GM19023 (cell line): ENCODE data around the gene PRLR.
A peak's percentile ranks its signal among the peaks of the same experiment; 100 is the strongest.
"Not testable (repeated sequence)": the region's sequence is repeated elsewhere in the genome, so short reads cannot be mapped to it uniquely, and the experiment has no call there.

ENCODE experiments used
- ATAC-seq: cut with Tn5 transposase; IDR thresholded peaks from one replicate; pipeline ENCODE4 v1.9.1; 2021; ENCODE audit warnings: mild to moderate bottlenecking, moderate library complexity; ENCODE audit not compliant: unreplicated experiment

The PRLR gene

DNA sequence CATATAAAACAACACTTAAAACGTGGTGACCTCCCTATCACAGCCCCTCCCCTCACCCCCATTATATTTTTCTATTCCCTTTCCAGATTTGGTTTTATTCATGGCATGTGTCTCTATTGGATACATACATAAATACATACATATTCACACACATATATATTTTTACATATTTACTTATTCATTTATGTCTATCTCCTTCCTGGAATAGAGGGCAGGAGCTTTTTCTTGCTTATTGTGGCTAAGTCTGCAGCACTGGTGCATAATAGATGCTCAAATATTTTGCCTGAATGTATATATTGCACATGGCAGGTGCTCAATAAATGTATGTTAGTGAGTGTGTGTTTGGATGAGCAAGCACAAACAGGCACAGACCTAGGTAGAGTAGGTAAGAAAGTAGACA is 185.0 kb downstream of the PRLR start:
- no peak for ATAC-seq

DNA sequence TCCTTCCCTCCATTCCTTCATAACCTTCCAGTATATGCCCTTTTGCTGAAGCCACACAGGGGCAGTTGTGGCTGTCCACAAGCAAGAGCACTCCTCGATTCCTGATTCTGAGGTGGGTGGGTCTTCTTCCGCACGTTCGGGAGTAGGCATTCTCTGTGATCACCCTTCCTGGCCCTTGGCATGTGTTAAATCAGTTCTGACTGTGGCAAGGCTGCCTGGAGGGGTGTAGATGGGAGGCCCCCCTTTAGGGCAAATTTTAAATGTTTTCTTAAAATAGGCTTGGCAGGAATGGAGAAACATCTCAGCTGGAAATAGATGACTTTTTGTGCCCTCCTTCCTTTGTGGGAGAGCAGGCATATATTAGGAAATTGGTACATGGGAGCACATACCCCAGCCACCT is 185.6 kb downstream of the PRLR start:
- ATAC-seq = no peak

DNA sequence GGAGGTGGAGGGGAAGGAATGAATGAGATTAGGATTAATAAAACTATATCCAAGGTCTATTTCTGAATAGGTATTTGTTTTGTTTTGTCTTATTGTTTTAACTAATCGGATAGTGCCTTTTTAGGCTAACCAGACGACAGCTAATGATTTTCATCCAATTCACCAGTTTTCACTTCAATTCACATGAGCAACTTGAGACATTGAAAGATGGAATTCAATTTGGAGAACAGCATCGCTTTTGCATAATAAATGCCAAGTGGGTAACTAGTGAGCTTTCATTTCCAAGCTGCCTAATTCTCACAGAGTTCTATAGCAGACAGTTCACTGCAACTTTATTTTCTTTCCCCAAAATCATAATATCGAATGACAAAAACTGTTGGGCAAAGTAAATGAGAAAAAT is 187.5 kb downstream of the PRLR start:
- ATAC-seq = no peak

DNA sequence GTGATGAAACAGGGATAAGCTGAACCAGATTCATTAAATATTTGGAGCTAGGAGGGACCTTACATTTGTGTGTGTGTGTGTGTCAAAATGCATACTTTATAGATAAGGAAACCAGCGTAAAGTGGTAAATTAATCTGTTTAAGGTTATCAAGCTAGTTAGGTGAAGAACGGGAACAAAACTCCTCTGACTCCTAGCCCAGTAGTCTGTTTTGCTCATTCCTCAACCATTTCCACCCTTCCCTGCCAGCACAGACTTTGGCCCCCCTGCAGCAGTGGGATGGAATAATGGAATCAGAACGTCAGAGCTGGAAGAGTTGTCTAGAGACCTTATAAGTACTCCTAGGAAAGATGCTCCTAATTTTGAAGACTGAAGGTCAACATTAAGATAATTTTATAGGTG is 189.0 kb downstream of the PRLR start:
- ATAC-seq = no peak

DNA sequence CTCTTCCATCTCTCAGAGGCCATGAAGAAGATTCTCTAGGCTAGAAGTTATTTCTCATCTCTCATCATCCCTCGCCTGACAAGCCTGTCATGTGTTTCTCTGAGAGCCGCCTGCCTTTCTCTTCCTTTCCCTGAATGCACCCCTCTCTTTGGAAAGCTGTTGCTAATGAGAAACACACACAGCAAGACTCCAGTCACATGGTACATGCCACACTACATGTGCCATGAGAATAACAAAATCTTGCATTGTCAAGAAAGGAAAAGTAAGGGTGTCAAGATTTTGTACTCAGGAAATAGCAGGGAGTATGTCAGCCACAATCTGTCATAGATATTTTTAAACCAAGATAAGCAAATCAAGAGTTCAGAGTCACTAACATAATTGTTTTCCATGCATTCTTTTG is 191.4 kb downstream of the PRLR start:
- ATAC-seq = no peak

DNA sequence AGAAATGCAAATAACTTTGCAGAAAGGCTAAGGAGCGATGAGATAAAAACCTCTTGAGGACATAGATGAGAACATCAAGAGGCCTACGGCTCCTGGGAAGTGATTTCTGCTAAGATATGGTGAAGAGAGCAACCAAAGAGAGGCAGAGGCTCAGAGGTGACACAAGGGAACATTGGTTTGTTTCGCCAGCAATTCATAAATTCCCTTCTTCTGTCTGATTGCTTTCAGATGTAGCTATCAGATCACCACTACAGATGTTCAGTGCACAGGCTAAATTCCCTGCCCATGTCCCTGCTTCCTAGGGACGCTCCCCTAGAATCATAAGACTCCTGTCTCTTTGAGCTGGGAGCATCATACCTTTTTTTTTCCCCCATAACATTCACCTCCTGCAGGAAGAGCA is 193.8 kb downstream of the PRLR start:
- no peak for ATAC-seq

DNA sequence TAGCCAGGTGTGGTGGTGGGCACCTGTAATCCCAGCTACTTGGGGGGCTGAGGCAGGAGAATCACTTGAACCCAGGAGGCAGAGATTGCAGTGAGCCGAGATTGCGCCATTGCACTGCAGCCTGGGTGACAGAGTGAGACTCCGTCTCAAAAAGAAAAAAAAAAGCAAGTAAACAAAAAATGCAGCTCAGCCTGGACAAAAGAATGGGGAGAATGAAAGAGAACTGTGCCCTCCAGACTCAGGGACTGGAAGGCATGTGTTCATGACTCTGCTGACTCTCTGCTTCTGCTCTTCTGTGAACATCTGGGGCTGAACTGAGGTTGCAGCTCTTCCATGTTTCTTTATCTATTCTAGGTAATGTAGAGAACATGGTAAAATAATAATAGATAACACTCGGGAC is 194.4 kb downstream of the PRLR start:
- not testable (repeated sequence) for ATAC-seq

DNA sequence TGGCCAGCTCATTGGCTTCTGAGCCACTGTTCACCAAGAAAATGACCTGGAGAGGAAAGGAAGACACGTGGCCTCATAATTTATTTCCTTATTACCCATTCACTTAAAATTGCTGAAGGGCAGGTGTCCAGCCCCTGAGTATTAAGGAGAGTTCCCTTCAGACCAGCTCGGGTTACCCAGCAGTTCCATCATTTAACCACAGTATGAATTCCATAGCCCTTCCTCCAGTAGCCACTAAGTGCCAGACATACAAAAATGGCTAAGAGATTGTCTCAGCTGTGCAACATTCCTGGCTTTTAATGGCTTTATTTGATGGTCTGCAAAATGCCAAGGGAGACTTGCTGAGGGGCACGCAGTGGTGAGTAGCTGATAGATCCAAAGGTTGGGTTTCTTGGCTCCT is 195.0 kb downstream of the PRLR start:
- no peak for ATAC-seq

DNA sequence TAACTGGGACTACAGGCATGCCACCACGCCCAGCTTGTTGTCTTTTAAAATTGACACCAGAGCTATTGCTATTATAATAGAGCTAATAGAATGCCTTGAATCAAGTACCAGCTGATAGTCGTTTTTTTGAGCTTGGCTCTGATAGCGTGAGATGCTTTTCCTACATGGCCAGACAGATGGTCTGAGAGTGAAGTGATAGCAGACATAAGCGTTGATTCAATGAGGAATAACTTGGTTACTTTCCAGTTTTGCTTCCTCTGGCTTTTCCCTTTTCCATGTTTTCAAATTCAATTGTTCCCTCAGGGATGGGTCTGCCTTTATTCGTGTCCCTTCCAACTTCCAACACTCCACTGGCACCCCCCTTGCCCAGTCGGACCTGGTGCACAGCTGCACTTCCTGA is 197.9 kb downstream of the PRLR start:
- ATAC-seq = no peak

DNA sequence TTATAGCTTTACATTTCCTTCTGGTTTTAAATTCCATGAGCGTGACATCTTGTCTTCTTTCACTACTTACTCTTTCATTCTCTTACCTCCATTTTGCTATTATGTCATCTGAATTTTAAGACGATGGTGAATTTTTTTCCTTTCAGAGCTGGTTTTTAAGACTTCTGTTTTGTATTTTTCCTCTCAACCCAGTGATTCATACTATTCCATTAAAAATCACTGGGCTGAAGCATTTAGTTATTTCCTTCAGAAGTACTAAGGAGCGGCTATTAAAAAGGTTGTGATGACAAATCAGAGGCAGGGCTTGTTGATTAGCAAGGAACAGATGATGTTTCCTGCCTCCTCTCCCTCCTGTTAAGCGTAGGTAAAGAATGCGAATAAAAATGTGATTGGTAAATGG is 199.0 kb downstream of the PRLR start:
- no peak for ATAC-seq

DNA sequence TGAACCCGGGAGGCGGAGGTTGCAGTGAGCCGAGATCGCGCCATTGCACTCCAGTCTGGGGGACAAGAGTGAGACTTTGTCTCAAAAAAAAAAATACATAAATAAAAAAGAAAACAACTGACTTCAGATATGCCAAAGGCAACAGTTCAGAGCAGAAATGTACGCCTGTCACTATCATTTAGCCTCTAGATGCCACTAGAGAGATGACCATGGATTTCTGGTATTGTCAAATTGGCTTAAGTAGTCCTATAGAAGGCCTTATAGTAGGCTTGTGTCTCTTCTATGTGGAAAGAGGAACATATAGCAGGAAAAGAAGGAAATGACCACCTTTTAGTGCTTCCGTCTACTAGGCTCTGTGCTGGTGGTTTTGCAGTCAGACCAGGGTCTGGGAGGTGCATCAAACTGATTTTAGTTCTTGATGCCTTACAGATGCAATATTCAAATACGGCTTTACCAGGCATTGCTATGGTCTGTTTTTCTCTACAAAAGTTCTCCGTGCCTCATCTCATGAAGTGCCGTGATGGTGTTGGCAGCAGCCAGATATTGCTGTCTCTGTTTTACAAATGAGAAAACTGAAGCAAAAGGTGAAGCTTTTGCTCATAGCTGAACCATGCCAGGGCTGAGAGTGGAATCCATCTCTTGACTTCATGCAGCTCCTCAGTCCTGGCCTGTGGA is 199.7 kb downstream of the PRLR start:
- no peak for ATAC-seq

DNA sequence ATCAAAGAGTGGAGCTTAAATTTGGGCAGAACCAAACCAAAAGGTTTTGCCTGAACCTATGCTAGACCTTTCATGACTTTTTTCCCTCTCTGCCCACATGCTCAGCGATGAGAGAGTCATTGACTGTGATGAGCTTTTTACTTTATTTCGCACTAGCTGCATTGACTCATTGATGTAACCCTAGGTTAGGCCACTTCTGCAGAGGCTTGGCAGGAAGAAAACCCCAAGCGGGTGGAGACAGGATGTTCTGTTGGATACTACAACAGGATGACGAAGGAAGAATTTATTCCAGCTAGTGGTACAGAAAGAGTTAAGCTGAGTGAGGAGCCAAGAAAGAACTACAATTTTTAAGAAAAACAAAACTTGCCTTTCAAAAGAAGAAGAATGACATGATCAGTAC is 201.0 kb downstream of the PRLR start:
- ATAC-seq = no peak

DNA sequence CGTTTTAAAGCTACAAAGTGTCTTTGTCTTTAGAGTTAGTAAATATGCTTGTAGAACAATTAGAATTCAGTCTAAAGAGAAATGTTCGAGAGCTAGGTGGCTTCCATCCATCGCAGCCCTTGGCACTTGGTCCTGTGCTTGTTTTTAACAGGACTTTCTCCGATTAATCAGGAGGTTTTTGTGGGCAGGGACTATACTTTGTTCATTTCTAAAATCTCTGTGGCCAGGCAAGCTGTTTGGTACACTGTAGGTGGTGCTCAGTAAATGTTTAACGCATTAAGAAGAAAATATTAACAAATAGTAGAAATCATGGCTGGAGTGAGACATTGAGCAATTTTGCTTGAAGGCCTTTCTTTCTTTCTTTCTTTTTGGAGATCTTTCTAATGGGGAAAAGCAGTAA is 203.3 kb downstream of the PRLR start:
- no peak for ATAC-seq

DNA sequence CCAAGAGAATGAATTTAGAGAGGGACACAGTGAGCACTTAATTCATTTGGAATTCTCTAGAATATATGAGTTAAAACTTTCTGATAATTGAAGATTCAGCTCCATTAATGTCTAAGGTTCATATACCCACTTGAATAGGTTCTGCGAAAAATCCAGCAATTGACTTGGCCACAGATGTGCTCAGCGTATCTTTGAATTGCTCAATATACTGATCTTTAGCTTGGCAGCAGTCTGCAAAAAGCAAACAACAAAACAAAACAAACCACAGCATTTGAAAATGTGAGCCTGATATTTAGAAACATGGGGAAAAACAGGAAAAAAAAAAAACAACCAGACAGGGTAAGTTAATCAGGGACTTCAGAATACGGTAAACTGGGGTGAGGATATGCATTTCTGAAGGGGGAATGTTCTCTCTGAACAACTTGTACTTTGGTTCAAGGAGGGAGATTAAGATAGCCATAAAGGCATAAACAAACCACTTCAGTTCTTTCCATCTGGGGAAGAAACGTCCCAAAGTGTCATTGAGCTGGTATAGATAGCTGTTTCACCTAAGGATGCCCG is 203.9 kb downstream of the PRLR start:
- no peak for ATAC-seq

DNA sequence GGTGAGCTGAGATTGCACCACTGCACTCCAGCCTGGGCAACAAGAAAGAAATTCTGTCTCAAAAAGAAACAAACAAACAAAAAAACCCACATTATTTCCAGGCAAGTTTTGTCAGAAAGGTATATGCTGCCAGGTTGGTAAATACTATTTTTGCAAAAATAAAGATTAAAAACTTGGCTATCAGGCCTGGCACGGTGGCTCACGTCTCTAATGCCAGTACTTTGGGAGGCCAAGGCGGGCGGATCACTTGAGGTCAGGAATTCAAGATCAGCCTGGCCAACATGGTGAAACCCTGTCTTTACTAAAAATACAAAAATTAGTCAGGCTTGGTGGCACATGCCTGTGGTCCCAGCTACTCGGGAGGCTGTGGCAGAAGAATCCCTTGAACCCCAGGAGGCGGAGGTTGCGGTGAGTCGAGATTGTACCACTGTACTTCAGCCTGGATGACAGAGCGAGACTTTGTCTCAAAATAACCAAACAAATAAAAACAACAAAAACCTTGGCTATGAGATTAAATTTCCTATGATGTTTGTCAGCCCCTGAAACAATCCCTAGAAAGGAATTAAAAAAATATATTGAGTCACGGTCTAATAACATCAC is 205.3 kb downstream of the PRLR start:
- ATAC-seq = no peak

DNA sequence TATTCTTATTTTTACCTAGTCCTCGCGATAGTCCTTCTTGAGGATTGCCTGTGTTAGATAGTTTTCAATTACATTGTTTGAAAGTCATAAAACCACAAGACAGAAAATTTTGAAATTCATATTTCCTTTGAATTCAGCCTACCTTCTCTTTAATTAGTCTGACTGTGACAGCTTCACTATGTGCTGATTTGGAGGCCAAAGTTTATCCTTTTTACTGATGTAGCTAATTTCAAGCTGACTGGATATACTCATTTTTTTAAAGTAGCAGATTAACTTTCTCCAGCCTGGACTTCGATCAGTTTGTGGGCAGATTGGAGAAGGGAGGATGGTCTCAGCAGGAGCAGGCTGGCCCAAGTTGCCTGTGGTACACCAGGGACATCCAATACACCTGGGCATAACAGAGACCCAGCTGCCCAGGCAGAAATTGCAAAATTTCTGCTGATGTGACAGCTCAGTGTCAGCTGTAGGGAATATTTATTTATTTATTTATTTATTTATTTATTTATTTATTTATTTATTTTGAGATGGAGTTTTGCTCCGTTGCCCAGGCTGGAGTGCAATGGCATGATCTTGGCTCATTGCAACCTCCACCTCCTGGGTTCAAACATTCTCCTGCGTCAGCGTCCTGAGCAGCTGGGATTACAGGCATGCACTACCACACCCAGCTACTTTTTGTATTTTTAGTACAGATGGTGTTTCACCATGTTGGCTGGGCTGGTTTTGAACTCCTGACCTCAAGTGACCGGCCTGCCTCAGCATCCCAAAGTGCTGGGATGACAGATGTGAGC is 206.7 kb downstream of the PRLR start:
- ATAC-seq = no peak

DNA sequence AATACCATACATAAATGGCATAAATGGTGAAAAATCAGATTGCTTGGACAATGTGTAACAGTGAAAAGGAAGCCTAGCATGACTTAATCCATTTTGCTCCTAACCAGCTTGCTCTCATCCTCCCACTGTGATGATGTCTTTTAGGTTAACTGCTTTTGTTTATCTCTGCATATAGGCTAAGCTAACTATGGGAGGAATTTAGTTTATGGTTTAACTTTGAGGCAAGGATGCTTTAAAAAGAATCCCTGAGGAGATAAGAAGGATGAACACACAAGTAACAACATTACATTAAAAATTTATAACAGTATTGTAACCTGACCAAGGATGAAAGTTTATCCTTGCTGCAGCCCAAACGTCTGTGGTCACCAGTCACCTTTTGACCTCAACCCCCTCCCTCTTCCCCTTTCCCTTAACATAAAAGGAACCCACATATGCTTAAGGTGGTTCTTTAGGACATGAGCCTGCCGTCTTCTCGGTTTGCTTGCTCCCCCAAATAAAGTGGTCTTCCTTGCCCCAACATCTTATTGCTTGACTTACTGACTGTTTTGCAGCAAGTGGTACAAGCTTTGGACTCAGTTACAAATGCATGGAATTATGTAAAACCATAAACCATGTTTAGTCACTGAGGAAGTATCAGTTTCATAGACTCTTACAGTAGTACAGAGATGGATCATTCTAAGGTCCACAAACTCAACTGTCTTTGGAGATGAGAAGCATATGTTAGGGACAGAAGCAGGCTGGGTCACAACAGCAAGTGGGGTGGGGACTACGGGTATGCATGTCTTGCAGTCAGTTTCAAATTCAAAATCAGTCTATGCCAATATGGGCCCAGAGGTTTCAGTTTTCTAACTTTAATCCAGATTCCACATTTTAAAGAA is 213.9 kb downstream of the PRLR start:
- peak; percentile 81 for ATAC-seq

DNA sequence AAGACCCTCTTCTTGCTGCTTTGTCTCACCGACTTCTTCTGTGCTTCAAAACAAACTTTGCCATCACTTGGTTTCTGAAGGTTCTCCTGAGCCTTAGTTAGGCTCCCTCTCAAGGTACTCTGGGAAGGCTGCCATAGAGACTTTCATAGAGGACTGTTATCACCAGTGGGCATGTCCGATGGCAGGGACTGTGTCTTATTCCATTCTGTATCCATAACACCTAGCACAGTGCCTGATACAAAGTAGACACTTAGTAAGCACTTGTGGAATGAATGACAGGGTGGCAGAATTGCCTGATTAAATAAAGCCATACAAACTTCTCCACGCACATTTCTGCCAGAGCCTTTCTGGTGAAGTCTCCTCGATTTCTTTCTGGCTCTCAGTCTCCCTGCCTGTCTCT is 215.2 kb downstream of the PRLR start:
- no peak for ATAC-seq

DNA sequence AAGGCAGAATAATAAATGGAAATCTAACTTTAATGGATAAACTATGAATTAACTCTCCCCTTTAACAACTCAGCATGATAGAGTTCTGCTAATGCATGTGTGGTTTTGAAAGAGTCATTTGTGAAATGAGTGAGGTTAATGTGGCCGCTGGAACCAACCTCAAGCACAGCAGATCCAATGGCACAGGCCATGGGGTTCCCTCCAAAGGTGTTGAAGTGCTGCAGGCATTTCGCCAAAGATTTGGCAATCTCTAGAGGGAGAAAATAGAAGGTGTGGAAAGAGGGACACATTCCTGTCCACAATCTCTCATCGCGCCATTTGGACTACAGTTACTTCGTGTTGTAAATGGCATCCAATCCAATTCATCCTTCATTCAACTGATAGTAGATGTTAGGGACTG is 217.5 kb downstream of the PRLR start:
- ATAC-seq = no peak

DNA sequence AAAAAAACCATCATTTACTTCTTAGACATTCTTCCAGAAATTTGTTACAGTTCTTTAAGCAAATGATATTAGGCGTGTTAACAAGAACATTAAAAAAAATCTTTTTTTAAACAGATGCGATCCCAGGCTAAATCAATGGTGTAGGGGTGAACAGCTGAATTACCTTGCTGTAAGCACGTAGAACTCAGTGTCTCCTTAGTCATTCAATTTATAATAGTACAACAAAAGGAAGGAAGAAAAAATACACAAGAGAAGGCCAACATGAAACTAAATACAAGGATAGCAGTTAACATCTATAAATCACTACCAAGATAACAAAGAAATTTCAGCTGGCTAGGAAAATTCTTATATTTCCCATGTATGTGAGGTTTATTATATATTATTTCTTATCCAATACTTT is 217.9 kb downstream of the PRLR start:
- ATAC-seq = no peak

DNA sequence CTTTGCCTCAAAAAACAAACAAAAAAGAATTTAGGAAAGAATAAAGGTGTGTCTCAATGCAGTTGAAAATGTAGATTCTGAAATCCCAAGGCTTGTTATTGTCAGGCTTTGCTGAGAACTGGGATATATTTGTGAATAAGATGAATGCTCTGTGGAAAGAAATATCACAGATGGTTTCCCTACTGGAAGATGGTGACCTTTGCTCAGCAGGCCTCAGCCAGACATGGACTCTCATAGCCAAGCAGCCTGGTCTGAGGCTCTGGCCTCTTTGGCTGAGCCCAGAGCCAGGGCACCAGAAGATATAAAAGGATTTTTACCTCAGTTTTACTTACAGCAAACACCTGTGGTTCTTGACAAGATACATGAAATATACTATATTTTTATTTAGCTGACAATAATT is 219.6 kb downstream of the PRLR start:
- no peak for ATAC-seq
